ENCODE data around the gene WDR11. TPM values are rescaled to one million over a fixed set of nuclear protein-coding genes. Genes with fewer than 3 reads are reported as not detected.

WDR11 gene, protein sequence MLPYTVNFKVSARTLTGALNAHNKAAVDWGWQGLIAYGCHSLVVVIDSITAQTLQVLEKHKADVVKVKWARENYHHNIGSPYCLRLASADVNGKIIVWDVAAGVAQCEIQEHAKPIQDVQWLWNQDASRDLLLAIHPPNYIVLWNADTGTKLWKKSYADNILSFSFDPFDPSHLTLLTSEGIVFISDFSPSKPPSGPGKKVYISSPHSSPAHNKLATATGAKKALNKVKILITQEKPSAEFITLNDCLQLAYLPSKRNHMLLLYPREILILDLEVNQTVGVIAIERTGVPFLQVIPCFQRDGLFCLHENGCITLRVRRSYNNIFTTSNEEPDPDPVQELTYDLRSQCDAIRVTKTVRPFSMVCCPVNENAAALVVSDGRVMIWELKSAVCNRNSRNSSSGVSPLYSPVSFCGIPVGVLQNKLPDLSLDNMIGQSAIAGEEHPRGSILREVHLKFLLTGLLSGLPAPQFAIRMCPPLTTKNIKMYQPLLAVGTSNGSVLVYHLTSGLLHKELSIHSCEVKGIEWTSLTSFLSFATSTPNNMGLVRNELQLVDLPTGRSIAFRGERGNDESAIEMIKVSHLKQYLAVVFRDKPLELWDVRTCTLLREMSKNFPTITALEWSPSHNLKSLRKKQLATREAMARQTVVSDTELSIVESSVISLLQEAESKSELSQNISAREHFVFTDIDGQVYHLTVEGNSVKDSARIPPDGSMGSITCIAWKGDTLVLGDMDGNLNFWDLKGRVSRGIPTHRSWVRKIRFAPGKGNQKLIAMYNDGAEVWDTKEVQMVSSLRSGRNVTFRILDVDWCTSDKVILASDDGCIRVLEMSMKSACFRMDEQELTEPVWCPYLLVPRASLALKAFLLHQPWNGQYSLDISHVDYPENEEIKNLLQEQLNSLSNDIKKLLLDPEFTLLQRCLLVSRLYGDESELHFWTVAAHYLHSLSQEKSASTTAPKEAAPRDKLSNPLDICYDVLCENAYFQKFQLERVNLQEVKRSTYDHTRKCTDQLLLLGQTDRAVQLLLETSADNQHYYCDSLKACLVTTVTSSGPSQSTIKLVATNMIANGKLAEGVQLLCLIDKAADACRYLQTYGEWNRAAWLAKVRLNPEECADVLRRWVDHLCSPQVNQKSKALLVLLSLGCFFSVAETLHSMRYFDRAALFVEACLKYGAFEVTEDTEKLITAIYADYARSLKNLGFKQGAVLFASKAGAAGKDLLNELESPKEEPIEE
- total RNA-seq (10 to 100 TPM; 12.0 to 18.2 (median 14.5) TPM), polyA plus RNA-seq (10 to 100 TPM in 1 of 2 donors, 1 to 10 TPM in 1; 9.6 to 29.3 TPM)
- long read RNA-seq, donor 1, partial matches to known transcripts = 2 of 6 reads
- long read RNA-seq, donor 1, other reads (novel, unspliced or antisense) = 4 of 6 reads
- long read RNA-seq, donor 2, full-length matches to known transcripts = 2 of 5 reads
- long read RNA-seq, donor 2, partial matches to known transcripts = 3 of 5 reads
- long read RNA-seq, donor 2, other reads (novel, unspliced or antisense) = 0 of 5 reads
- long read RNA-seq, donor 3, full-length matches to known transcripts = 6 of 11 reads
- long read RNA-seq, donor 3, partial matches to known transcripts = 2 of 11 reads
- long read RNA-seq, donor 3, other reads (novel, unspliced or antisense) = 3 of 11 reads

DNA sequence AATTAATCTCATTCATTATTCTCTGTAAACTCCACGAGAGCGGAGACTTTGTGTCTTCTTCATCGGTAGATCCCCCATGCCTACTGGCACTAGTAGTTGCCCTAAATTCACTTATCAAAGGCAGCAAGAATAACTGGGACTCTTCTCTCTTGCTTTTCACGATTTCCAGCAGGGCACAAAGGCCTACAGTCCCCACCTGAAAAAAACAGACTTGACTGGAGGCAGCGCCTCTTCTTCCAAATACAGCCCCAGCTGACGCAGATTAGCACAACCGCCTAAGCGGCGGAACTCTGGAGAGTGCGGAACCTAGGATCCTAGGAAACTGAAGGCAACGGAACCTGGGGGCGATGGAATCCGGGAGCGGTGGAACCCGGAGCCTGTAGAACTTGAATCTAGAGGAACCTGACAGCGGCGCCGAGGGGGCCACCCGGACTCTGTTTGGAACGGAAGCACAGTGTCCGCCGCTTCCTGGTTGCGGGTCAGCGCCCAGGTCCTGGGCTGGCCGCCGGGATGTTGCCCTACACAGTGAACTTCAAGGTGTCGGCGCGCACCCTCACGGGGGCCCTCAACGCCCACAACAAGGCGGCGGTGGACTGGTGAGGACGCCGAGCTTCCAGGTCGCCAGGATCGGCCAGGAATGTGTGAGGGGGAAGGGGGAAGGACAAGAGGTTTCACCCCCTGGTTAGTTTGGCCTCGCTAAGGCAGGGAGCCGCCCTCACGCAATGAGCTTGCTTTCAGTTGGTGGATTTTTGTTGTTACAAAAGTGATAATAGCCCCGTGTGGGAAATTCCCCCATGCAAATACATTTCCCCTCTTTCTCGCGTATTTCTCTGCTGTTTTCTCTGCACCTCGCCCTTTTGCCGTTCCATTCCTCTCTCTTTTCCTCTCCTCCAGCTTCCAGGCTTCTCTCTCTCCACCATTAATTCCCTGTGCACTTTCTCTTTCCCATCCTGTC, at the start of gene WDR11:
Gene WDR11 (plus strand): TSS at position 452 of the 955 bp plus-strand sequence. CDS start 59 bp downstream, at position 511.
- Histone ChIP-seq H3K27me3 (no peaks in the 10 kb centered on the region), H3K4me3 (peak within 1 kb of the TSS; percentile 58 to 96 (median 78)), H3K27ac (peak within 1 kb of the TSS; percentile 34 to 92 (median 84)), H3K4me1 (peaks cover 5 to 32% (median 18%) of the 10 kb centered on the region in 9 donors), H3K9me3 (peaks cover 0 to 9% (median 0%) of the 10 kb centered on the region in 11 donors), H3K36me3 (peaks cover 0 to 37% (median 6%) of the 10 kb centered on the region in 9 donors)
- peak; percentile 98 to 100 (median 100) for ATAC-seq
- intact Hi-C loops (cut with DNase I) = no loop called here
- WGBS, 2 donors = 3 to 5% methylated on average over 45 of the region's 45 CpGs
- TF ChIP-seq, protein P1, sequence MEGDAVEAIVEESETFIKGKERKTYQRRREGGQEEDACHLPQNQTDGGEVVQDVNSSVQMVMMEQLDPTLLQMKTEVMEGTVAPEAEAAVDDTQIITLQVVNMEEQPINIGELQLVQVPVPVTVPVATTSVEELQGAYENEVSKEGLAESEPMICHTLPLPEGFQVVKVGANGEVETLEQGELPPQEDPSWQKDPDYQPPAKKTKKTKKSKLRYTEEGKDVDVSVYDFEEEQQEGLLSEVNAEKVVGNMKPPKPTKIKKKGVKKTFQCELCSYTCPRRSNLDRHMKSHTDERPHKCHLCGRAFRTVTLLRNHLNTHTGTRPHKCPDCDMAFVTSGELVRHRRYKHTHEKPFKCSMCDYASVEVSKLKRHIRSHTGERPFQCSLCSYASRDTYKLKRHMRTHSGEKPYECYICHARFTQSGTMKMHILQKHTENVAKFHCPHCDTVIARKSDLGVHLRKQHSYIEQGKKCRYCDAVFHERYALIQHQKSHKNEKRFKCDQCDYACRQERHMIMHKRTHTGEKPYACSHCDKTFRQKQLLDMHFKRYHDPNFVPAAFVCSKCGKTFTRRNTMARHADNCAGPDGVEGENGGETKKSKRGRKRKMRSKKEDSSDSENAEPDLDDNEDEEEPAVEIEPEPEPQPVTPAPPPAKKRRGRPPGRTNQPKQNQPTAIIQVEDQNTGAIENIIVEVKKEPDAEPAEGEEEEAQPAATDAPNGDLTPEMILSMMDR (IDR thresholded peaks at IDR 0.05) = peak in 1 of 9 donors; percentile 4
- peak; percentile 86 to 91 for DNase-seq

DNA sequence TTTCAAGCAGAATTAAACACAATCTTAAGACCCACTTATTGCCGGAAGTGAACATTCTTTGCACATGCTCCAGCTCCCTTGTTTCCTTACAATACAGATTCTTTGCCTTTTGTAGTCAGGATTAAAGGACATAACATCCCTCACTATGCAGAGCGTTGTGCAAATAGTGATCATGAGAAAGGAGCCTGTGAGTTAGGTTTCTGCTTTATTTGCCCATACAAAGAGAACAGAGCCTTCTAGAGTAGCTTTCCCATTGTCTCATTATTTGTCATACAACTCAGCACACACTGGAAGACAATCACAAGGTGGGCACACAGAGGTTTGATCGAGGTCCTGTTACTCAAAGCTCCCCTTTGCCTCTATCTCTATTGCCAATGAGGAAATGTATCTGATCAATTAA, 48.2 kb upstream of the WDR11 start:
- no peak overlapping the region for H3K4me3 ChIP-seq
- H3K9me3 ChIP-seq = no peaks in the 10 kb centered on the region
- H3K27me3 ChIP-seq = no peaks in the 10 kb centered on the region
- WGBS, 2 donors = 81 to 86% methylated on average over 3 of the region's 3 CpGs
- H3K36me3 ChIP-seq = no peaks in the 10 kb centered on the region
- ATAC-seq = no peak
- no peaks in the 10 kb centered on the region for H3K4me1 ChIP-seq
- TF ChIP-seq, protein P1 (IDR thresholded peaks at IDR 0.05) = no peak
- H3K27ac ChIP-seq = no peak overlapping the region
- intact Hi-C loops (cut with DNase I) = no loop called here
- DNase-seq = no peak

DNA sequence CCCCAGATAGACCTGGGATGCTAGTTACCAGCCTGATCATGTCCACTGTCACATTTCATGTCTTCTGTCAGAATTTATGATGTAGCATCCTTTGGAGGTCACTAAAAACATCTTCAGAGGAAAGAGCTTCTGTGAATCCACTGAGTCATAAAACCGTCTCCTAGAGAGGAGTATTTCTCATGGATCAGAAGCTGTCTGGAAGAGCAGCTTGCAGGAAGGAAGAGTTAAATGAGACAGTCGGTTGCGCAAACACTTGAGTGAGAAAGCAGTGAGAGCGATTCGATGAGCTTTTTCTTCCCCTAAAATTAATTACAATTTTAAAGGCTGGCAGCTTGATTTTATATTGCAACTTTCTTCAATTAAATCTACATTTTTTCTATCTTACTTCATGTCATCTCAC, 47.2 kb upstream of the WDR11 start:
- Histone ChIP-seq H3K36me3 (no peaks in the 10 kb centered on the region), H3K4me3 (no peak overlapping the region), H3K27me3 (peaks cover 0 to 3% (median 0%) of the 10 kb centered on the region in 7 donors), H3K4me1 (no peaks in the 10 kb centered on the region), H3K9me3 (no peaks in the 10 kb centered on the region), H3K27ac (no peak overlapping the region)
- WGBS, 2 donors = 80 to 83% methylated on average over 5 of the region's 5 CpGs
- intact Hi-C loops (cut with DNase I) = no loop called here
- DNase-seq = no peak
- TF ChIP-seq, protein P1 (IDR thresholded peaks at IDR 0.05) = no peak
- ATAC-seq = no peak

All from heart right ventricle (tissue), 16 donors.